Activated CD4-positive, alpha-beta memory T cell treated with anti-CD3 and anti-CD28 coated beads, Interleukin-2, amount 10 ng/mL, durations not matched to agents 7 days and 5 days (primary cell): ENCODE measurements around the gene GAS5. TPM values are rescaled to one million over a fixed set of nuclear protein-coding genes. Genes with fewer than 3 reads are reported as not detected.
"Not testable (repeated sequence)": the region's sequence is repeated elsewhere in the genome, so short reads cannot be mapped to it uniquely, and the experiment has no call there.

Experiments
- CTCF ChIA-PET: fragments of 350-600 bp; sonication (Branson Sonifier 250); formaldehyde crosslinking; loops from one replicate; lab custom pipeline; 2021; ENCODE audit warnings: antibody characterized with exemption, inconsistent platforms; lab: Charles Lee
- POLR2A ChIA-PET: fragments of 350-600 bp; sonication (Branson Sonifier 250); formaldehyde crosslinking; loops from one replicate; lab custom pipeline; 2021; ENCODE audit warnings: antibody characterized with exemption; lab: Charles Lee
- DNase-seq: peaks from one replicate; pipeline ENCODE4 v3.0.0-alpha.2; 2020
- H3K27ac Mint-ChIP-seq: one replicate; pipeline ENCODE4 v1.8.0; 2021; ENCODE audit warnings: mild to moderate bottlenecking, mixed read lengths
- H3K27me3 Mint-ChIP-seq: one replicate; pipeline ENCODE4 v1.8.0; 2021; ENCODE audit warnings: mixed read lengths
- H3K36me3 Mint-ChIP-seq: one replicate; pipeline ENCODE4 v1.8.0; 2021; ENCODE audit warnings: low read depth, mixed read lengths
- H3K4me1 Mint-ChIP-seq: one replicate; pipeline ENCODE4 v1.8.0; 2021; ENCODE audit warnings: mixed read lengths
- H3K4me3 Mint-ChIP-seq: one replicate; pipeline ENCODE4 v1.8.0; 2021; ENCODE audit warnings: mild to moderate bottlenecking, mixed read lengths
- H3K9me3 Mint-ChIP-seq: one replicate; pipeline ENCODE4 v1.8.0; 2021; ENCODE audit warnings: mixed read lengths
- total RNA-seq, 2 experiments: library from RNA; stranded (reverse); gene quantifications; one replicate each; pipeline ENCODE4 v1.2.3, GENCODE V29; 2021

The GAS5 gene
- total RNA-seq, 2 experiments from 2014 or later: 379 to 394 TPM

GRCh38 chr1:173887627-173888026 is 19.8 kb upstream of the GAS5 start:
- no peaks in the 10 kb centered on the region for H3K27me3 Mint-ChIP-seq
- CTCF ChIA-PET: no interaction called here
- peaks cover 4% of the 10 kb centered on the region for H3K4me1 Mint-ChIP-seq

GRCh38 chr1:173886746-173887611 is 19.2 kb upstream of the GAS5 start:
- Mint-ChIP-seq H3K27ac (no peak overlapping the region), H3K4me1 (peaks cover 4% of the 10 kb centered on the region), H3K36me3 (peaks cover 45% of the 10 kb centered on the region), H3K27me3 (no peaks in the 10 kb centered on the region), H3K4me3 (no peak overlapping the region), H3K9me3 (no peaks in the 10 kb centered on the region)
- POLR2A ChIA-PET: no interaction called here
- no peak for DNase-seq
- CTCF ChIA-PET: no interaction called here

More at GRCh38 chr1:173887627-173888026, 19.8 kb upstream of the GAS5 start:
- Mint-ChIP-seq H3K4me3 (no peak overlapping the region), H3K27ac (no peak overlapping the region), H3K36me3 (peaks cover 48% of the 10 kb centered on the region), H3K9me3 (no peaks in the 10 kb centered on the region)
- no peak for DNase-seq
- POLR2A ChIA-PET: interaction anchor here (1.4 kb wide), 1 partner anchor 19 kb away, joined by 4 read pairs; the partner anchor contains the start of gene ZBTB37

GRCh38 chr1:173884701-173885100 is 16.9 kb upstream of the GAS5 start:
- CTCF ChIA-PET: no interaction called here

GRCh38 chr1:173881117-173881516 is 13.3 kb upstream of the GAS5 start:
- DNase-seq, H3K27me3 Mint-ChIP-seq, POLR2A ChIA-PET, H3K9me3 Mint-ChIP-seq, H3K4me3 Mint-ChIP-seq, H3K4me1 Mint-ChIP-seq, CTCF ChIA-PET, H3K27ac Mint-ChIP-seq: not testable (repeated sequence)
- peaks cover 25% of the 10 kb centered on the region for H3K36me3 Mint-ChIP-seq

More at GRCh38 chr1:173884701-173885100, 16.9 kb upstream of the GAS5 start:
- H3K4me1 Mint-ChIP-seq: peaks cover 4% of the 10 kb centered on the region
- peaks cover 29% of the 10 kb centered on the region for H3K36me3 Mint-ChIP-seq
- H3K27ac Mint-ChIP-seq: no peak overlapping the region
- no peaks in the 10 kb centered on the region for H3K9me3 Mint-ChIP-seq
- POLR2A ChIA-PET: interaction anchor here (1.0 kb wide), 1 partner anchor 17 kb away, joined by 3 read pairs; the partner anchor contains the start of genes GAS5 and ZBTB37
- no peak overlapping the region for H3K4me3 Mint-ChIP-seq
- no peaks in the 10 kb centered on the region for H3K27me3 Mint-ChIP-seq
- DNase-seq: no peak

- Mint-ChIP-seq H3K4me3 (no peak overlapping the region), H3K9me3 (no peaks in the 10 kb centered on the region), H3K27me3 (no peaks in the 10 kb centered on the region), H3K4me1 (peaks cover 3% of the 10 kb centered on the region), H3K36me3 (peaks cover 32% of the 10 kb centered on the region), H3K27ac (no peak overlapping the region)
- POLR2A ChIA-PET: no interaction called here
- DNase-seq: no peak
- CTCF ChIA-PET: no interaction called here
Observed at GRCh38 chr1:173878251-173878650, 10.5 kb upstream of the GAS5 start.

- Mint-ChIP-seq H3K4me1 (peaks cover 11% of the 10 kb centered on the region), H3K36me3 (peaks cover 36% of the 10 kb centered on the region), H3K27me3 (no peaks in the 10 kb centered on the region), H3K9me3 (no peaks in the 10 kb centered on the region), H3K4me3 (no peak overlapping the region), H3K27ac (no peak overlapping the region)
- POLR2A ChIA-PET: interaction anchor here (1.2 to 1.3 kb wide), 2 partner anchors 12 to 23 kb away, joined by 3 to 4 read pairs; no protein-coding TSS in a partner anchor
- no peak for DNase-seq
- CTCF ChIA-PET: interaction anchor here (0.6 to 0.9 kb wide), 2 partner anchors 119 to 128 kb away, joined by 3 to 4 read pairs; no protein-coding TSS in a partner anchor
Observed at GRCh38 chr1:173876732-173877131, 8.9 kb upstream of the GAS5 start.

GRCh38 chr1:173871500-173871899 is 3.7 kb upstream of the GAS5 start:
- no peak for DNase-seq
- H3K27me3 Mint-ChIP-seq: no peaks in the 10 kb centered on the region
- peak overlapping the region; percentile 97 for H3K27ac Mint-ChIP-seq
- H3K4me3 Mint-ChIP-seq: peak overlapping the region; percentile 92
- peaks cover 47% of the 10 kb centered on the region for H3K36me3 Mint-ChIP-seq
- peaks cover 44% of the 10 kb centered on the region for H3K4me1 Mint-ChIP-seq
- ChIA-PET CTCF (interaction anchor here (1.1 kb wide), 1 partner anchor 442 kb away, joined by 3 read pairs; no protein-coding TSS in a partner anchor), POLR2A (interaction anchor here (1.9 to 4.7 kb wide), 5 partner anchors 9 to 394 kb away, joined by 6 to 43 read pairs (median 18); partner anchors contain the start of genes KLHL20, PRDX6, RABGAP1L and RC3H1)
- H3K9me3 Mint-ChIP-seq: no peaks in the 10 kb centered on the region

GRCh38 chr1:173871091-173871490 is 3.3 kb upstream of the GAS5 start:
- no peak for DNase-seq
- Mint-ChIP-seq H3K4me1 (peaks cover 48% of the 10 kb centered on the region), H3K27me3 (no peaks in the 10 kb centered on the region), H3K4me3 (peak overlapping the region; percentile 92), H3K36me3 (peaks cover 50% of the 10 kb centered on the region), H3K27ac (peak overlapping the region; percentile 97), H3K9me3 (no peaks in the 10 kb centered on the region)
- ChIA-PET POLR2A (interaction anchor here (1.4 to 6.1 kb wide), 8 partner anchors 9 to 394 kb away, joined by 3 to 139 read pairs (median 19); partner anchors contain the start of genes CENPL, DARS2, KLHL20 and PRDX6), CTCF (interaction anchor here (1.0 to 1.1 kb wide), 2 partner anchors 47 to 441 kb away, joined by 3 read pairs; partner anchors contain the start of gene DARS2)

- peak; percentile 70 for DNase-seq
- peak overlapping the region; percentile 97 for H3K27ac Mint-ChIP-seq
- no peaks in the 10 kb centered on the region for H3K9me3 Mint-ChIP-seq
- peaks cover 54% of the 10 kb centered on the region for H3K4me1 Mint-ChIP-seq
- peaks cover 50% of the 10 kb centered on the region for H3K36me3 Mint-ChIP-seq
- POLR2A ChIA-PET: interaction anchor here (0.8 to 6.1 kb wide), 19 partner anchors 8 to 1338 kb away, joined by 3 to 139 read pairs (median 5); partner anchors contain the start of genes CACYBP, CENPL, DARS2 and KLHL20
- CTCF ChIA-PET: interaction anchor here (1.0 to 1.3 kb wide), 3 partner anchors 47 to 282 kb away, joined by 3 to 4 read pairs (median 3); partner anchors contain the start of genes DARS2 and KLHL20
- peak overlapping the region; percentile 92 for H3K4me3 Mint-ChIP-seq
- no peaks in the 10 kb centered on the region for H3K27me3 Mint-ChIP-seq
Observed at GRCh38 chr1:173870252-173871075, 2.7 kb upstream of the GAS5 start.

- peak overlapping the region; percentile 92 for H3K4me3 Mint-ChIP-seq
- no peaks in the 10 kb centered on the region for H3K9me3 Mint-ChIP-seq
- H3K36me3 Mint-ChIP-seq: peaks cover 60% of the 10 kb centered on the region
- H3K27me3 Mint-ChIP-seq: no peaks in the 10 kb centered on the region
- H3K4me1 Mint-ChIP-seq: peaks cover 69% of the 10 kb centered on the region
- ChIA-PET CTCF (interaction anchor here (0.6 to 2.4 kb wide), 3 partner anchors 45 to 439 kb away, joined by 3 to 12 read pairs (median 3); no protein-coding TSS in a partner anchor), POLR2A (interaction anchor here (0.7 to 6.1 kb wide), 28 partner anchors 12 to 1336 kb away, joined by 3 to 139 read pairs (median 7); partner anchors contain the start of genes CENPL, DARS2, KLHL20 and MRPS14)
- no peak for DNase-seq
- peak overlapping the region; percentile 97 for H3K27ac Mint-ChIP-seq
Observed at GRCh38 chr1:173869021-173869359, 1.2 kb upstream of the GAS5 start.

- Mint-ChIP-seq H3K27ac (peak within 1 kb of the TSS; percentile 97), H3K4me3 (peak within 1 kb of the TSS; percentile 92), H3K4me1 (peaks cover 74% of the 10 kb centered on the region), H3K27me3 (no peaks in the 10 kb centered on the region), H3K9me3 (no peaks in the 10 kb centered on the region), H3K36me3 (peaks cover 64% of the 10 kb centered on the region)
- ChIA-PET CTCF (interaction anchor here (0.5 to 2.4 kb wide), 8 partner anchors 34 to 439 kb away, joined by 3 to 12 read pairs (median 3); partner anchors contain the start of genes CENPL and DARS2), POLR2A (interaction anchor here (0.7 to 6.1 kb wide), 37 partner anchors 8 to 1336 kb away, joined by 3 to 139 read pairs (median 5); partner anchors contain the start of genes CENPL, DARS2, KLHL20 and PRDX6)
- DNase-seq: peak; percentile 97
Observed at GRCh38 chr1:173868266-173869020, 654 bp upstream of the GAS5 start, which contains the start of gene ZBTB37. Gene ZBTB37, plus strand, starts transcription at chr1:173868380. Its CDS starts 1,846 bp downstream, at chr1:173870226.
